Mononuclear cell (primary cell): Measurements from ENCODE around the gene FRAS1. TPM values are rescaled to one million over a fixed set of nuclear protein-coding genes. Genes with fewer than 3 reads are reported as not detected.

Experiments
- H3K27me3 ChIP-seq: 2 replicates; pipeline ENCODE4 v1.6.0; 2011; ENCODE audit warnings: low read length, control low read depth; ENCODE audit not compliant: insufficient read depth
- H3K4me1 ChIP-seq: 2 replicates; pipeline ENCODE4 v1.5.1; 2011; ENCODE audit warnings: mild to moderate bottlenecking, low read length, control low read depth; ENCODE audit not compliant: insufficient read depth
- H3K4me3 ChIP-seq: 2 replicates; pipeline ENCODE4 v1.5.1; 2011; ENCODE audit warnings: mild to moderate bottlenecking, low read length, moderate library complexity
- H3K9me3 ChIP-seq: 2 replicates; pipeline ENCODE4 v1.5.1; 2011; ENCODE audit warnings: low read depth, mild to moderate bottlenecking, control low read depth, low read length
- total RNA-seq: library from RNA; depleted of rRNA; stranded (reverse); fragments of >200 nt; gene quantifications from one replicate; pipeline ENCODE4 v1.2.3, GENCODE V29; 2012

FRAS1 gene
- total RNA-seq, 1 donor, result under 0.01 TPM

GRCh38 chr4:78414116-78414515 lies 357.0 kb downstream of the FRAS1 start:
- Histone ChIP-seq H3K4me1 (no peaks in the 10 kb centered on the region), H3K9me3 (no peaks in the 10 kb centered on the region), H3K27me3 (no peaks in the 10 kb centered on the region), H3K4me3 (no peak overlapping the region)

GRCh38 chr4:78417603-78418002 lies 360.5 kb downstream of the FRAS1 start:
- Histone ChIP-seq H3K4me1 (no peaks in the 10 kb centered on the region), H3K27me3 (no peaks in the 10 kb centered on the region), H3K4me3 (no peak overlapping the region), H3K9me3 (no peaks in the 10 kb centered on the region)

GRCh38 chr4:78418406-78418805 lies 361.3 kb downstream of the FRAS1 start:
- no peaks in the 10 kb centered on the region for H3K4me1 ChIP-seq
- H3K4me3 ChIP-seq, result no peak overlapping the region

GRCh38 chr4:78423790-78424189 lies 366.7 kb downstream of the FRAS1 start:
- no peaks in the 10 kb centered on the region for H3K27me3 ChIP-seq
- H3K4me3 ChIP-seq, result no peak overlapping the region
- H3K9me3 ChIP-seq, result no peaks in the 10 kb centered on the region
- H3K4me1 ChIP-seq, result no peaks in the 10 kb centered on the region

More at GRCh38 chr4:78418406-78418805, 361.3 kb downstream of the FRAS1 start:
- no peaks in the 10 kb centered on the region for H3K9me3 ChIP-seq
- no peaks in the 10 kb centered on the region for H3K27me3 ChIP-seq

GRCh38 chr4:78424461-78424860 lies 367.3 kb downstream of the FRAS1 start:
- H3K4me1 ChIP-seq, result no peaks in the 10 kb centered on the region
- no peaks in the 10 kb centered on the region for H3K9me3 ChIP-seq
- H3K4me3 ChIP-seq, result no peak overlapping the region
- H3K27me3 ChIP-seq, result no peaks in the 10 kb centered on the region

GRCh38 chr4:78426972-78427371 lies 369.8 kb downstream of the FRAS1 start:
- Histone ChIP-seq H3K27me3 (no peaks in the 10 kb centered on the region), H3K4me1 (no peaks in the 10 kb centered on the region), H3K9me3 (no peaks in the 10 kb centered on the region), H3K4me3 (no peak overlapping the region)

GRCh38 chr4:78428996-78429395 lies 371.9 kb downstream of the FRAS1 start:
- H3K27me3 ChIP-seq, result no peaks in the 10 kb centered on the region

GRCh38 chr4:78432896-78433295 lies 375.8 kb downstream of the FRAS1 start:
- Histone ChIP-seq H3K4me1 (no peaks in the 10 kb centered on the region), H3K27me3 (no peaks in the 10 kb centered on the region), H3K4me3 (no peak overlapping the region), H3K9me3 (no peaks in the 10 kb centered on the region)

More at GRCh38 chr4:78428996-78429395, 371.9 kb downstream of the FRAS1 start:
- H3K4me1 ChIP-seq, result no peaks in the 10 kb centered on the region
- H3K9me3 ChIP-seq, result no peaks in the 10 kb centered on the region
- H3K4me3 ChIP-seq, result no peak overlapping the region

- H3K4me3 ChIP-seq, result no peak overlapping the region
- no peaks in the 10 kb centered on the region for H3K27me3 ChIP-seq
- H3K4me1 ChIP-seq, result no peaks in the 10 kb centered on the region
- no peaks in the 10 kb centered on the region for H3K9me3 ChIP-seq
These were observed 380.5 kb downstream of the FRAS1 start for GRCh38 chr4:78437608-78438088.

- no peaks in the 10 kb centered on the region for H3K27me3 ChIP-seq
- H3K9me3 ChIP-seq, result no peaks in the 10 kb centered on the region
- no peaks in the 10 kb centered on the region for H3K4me1 ChIP-seq
- no peak overlapping the region for H3K4me3 ChIP-seq
These were observed 382.2 kb downstream of the FRAS1 start for GRCh38 chr4:78439328-78439727.

- Histone ChIP-seq H3K27me3 (no peaks in the 10 kb centered on the region), H3K4me1 (no peaks in the 10 kb centered on the region), H3K9me3 (no peaks in the 10 kb centered on the region), H3K4me3 (no peak overlapping the region)
These were observed 384.6 kb downstream of the FRAS1 start for GRCh38 chr4:78441756-78442155.

GRCh38 chr4:78446619-78447018 lies 389.5 kb downstream of the FRAS1 start:
- no peaks in the 10 kb centered on the region for H3K9me3 ChIP-seq
- H3K4me1 ChIP-seq, result no peaks in the 10 kb centered on the region
- H3K4me3 ChIP-seq, result no peak overlapping the region
- H3K27me3 ChIP-seq, result no peaks in the 10 kb centered on the region

GRCh38 chr4:78451407-78451806 lies 394.3 kb downstream of the FRAS1 start:
- H3K4me3 ChIP-seq, result no peak overlapping the region
- no peaks in the 10 kb centered on the region for H3K27me3 ChIP-seq
- H3K4me1 ChIP-seq, result no peaks in the 10 kb centered on the region
- H3K9me3 ChIP-seq, result no peaks in the 10 kb centered on the region

GRCh38 chr4:78454016-78454415 lies 396.9 kb downstream of the FRAS1 start:
- no peaks in the 10 kb centered on the region for H3K27me3 ChIP-seq
- H3K9me3 ChIP-seq, result no peaks in the 10 kb centered on the region
- no peaks in the 10 kb centered on the region for H3K4me1 ChIP-seq
- no peak overlapping the region for H3K4me3 ChIP-seq

GRCh38 chr4:78457751-78458150 lies 400.6 kb downstream of the FRAS1 start:
- Histone ChIP-seq H3K4me3 (no peak overlapping the region), H3K27me3 (no peaks in the 10 kb centered on the region)

GRCh38 chr4:78459327-78459726 lies 402.2 kb downstream of the FRAS1 start:
- H3K9me3 ChIP-seq, result no peaks in the 10 kb centered on the region
- no peak overlapping the region for H3K4me3 ChIP-seq
- H3K4me1 ChIP-seq, result no peaks in the 10 kb centered on the region
- no peaks in the 10 kb centered on the region for H3K27me3 ChIP-seq

More at GRCh38 chr4:78457751-78458150, 400.6 kb downstream of the FRAS1 start:
- Histone ChIP-seq H3K4me1 (no peaks in the 10 kb centered on the region), H3K9me3 (no peaks in the 10 kb centered on the region)
